Activated T-cell treated with anti-CD3 and anti-CD28 coated beads, Interleukin-2, amount 50 U/mL, for 72 hours (primary cell): ENCODE results near the gene NRCAM. TPM values are rescaled to one million over a fixed set of nuclear protein-coding genes. Genes with fewer than 3 reads are reported as not detected.
"Not testable (repeated sequence)": the region's sequence is repeated elsewhere in the genome, so short reads cannot be mapped to it uniquely, and the experiment has no call there.

ENCODE experiments used
- ATAC-seq, 2 donors: fragments of 150-1000 bp; cut with Tn5 transposase; replicated peaks in 1 of 2; 2 replicates each; pipeline ENCODE4 v1.10.0; 2021; ENCODE audit warnings: moderate library complexity in 2 of 2, mild to moderate bottlenecking in 1 of 2
- DNase-seq, 2 donors: peaks; one replicate each; pipeline ENCODE4 v3.0.0; 2021 to 2022; ENCODE audit warnings: mixed read lengths in 1 of 2
- H3K27ac Mint-ChIP-seq: one replicate; pipeline ENCODE4 v1.8.0; 2022; ENCODE audit warnings: mild to moderate bottlenecking, moderate library complexity, mixed read lengths
- H3K27me3 Mint-ChIP-seq: one replicate; pipeline ENCODE4 v1.8.0; 2022; ENCODE audit warnings: low read depth, mixed read lengths
- H3K36me3 Mint-ChIP-seq, 2 donors: one replicate each; pipeline ENCODE4 v1.8.0; 2022; ENCODE audit warnings: mixed read lengths in 2 of 2, mild to moderate bottlenecking in 1 of 2; ENCODE audit not compliant: insufficient read depth in 2 of 2
- H3K4me1 Mint-ChIP-seq: one replicate; pipeline ENCODE4 v1.8.0; 2022; ENCODE audit warnings: low read depth, mixed read lengths
- H3K4me3 Mint-ChIP-seq, 2 donors: one replicate each; pipeline ENCODE4 v1.8.0; 2022; ENCODE audit warnings: mild to moderate bottlenecking in 2 of 2, mixed read lengths in 2 of 2, moderate library complexity in 2 of 2
- H3K9me3 Mint-ChIP-seq, 2 donors: one replicate each; pipeline ENCODE4 v1.8.0; 2022; ENCODE audit warnings: mixed read lengths in 2 of 2
- total RNA-seq, 2 donors: library from RNA; stranded (reverse); gene quantifications; one replicate each; pipeline ENCODE4 v1.2.3, GENCODE V29; 2022

NRCAM gene
- total RNA-seq, 2 donors from 2014 or later: 2.5 to 4.1 TPM

DNA sequence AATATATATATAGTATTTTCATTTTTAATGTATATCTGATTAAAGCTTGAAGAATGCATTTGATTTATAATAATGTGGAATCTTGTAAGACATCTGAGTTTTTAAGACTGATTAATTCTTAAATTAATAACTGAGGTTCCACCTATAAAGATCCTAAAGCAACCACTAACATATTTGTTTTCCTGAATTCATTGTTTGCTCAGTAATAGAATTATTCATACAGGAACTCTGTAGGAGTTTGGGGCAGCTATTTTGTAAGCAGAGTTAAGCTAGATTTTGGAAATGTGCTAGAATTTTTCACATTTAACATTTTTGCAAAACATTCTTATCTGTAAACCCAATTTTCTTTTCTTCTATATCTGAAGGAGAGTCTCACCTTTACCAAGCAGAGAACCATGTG is 88.9 kb downstream of the NRCAM start:
- Mint-ChIP-seq H3K4me1 (no peaks in the 10 kb centered on the region), H3K36me3 (peaks cover 0 to 2% of the 10 kb centered on the region in 2 donors), H3K27me3 (no peaks in the 10 kb centered on the region), H3K27ac (no peak overlapping the region), H3K9me3 (peaks cover 5% of the 10 kb centered on the region in 2 donors), H3K4me3 (no peak overlapping the region)
- no peak for ATAC-seq
- DNase-seq: no peak

GRCh38 chr7:108363659-108364058 is 92.6 kb downstream of the NRCAM start:
- Mint-ChIP-seq H3K9me3 (peaks cover 0 to 2% of the 10 kb centered on the region in 2 donors), H3K27ac (no peak overlapping the region), H3K27me3 (peaks cover 6% of the 10 kb centered on the region), H3K36me3 (no peaks in the 10 kb centered on the region), H3K4me1 (no peaks in the 10 kb centered on the region), H3K4me3 (no peak overlapping the region)
- ATAC-seq (no peak), DNase-seq (no peak)

- Mint-ChIP-seq H3K27me3 (peaks cover 6% of the 10 kb centered on the region), H3K4me3 (no peak overlapping the region), H3K4me1 (no peaks in the 10 kb centered on the region), H3K36me3 (no peaks in the 10 kb centered on the region), H3K9me3 (peaks cover 0 to 2% of the 10 kb centered on the region in 2 donors), H3K27ac (peak overlapping the region; percentile 36)
- no peak for ATAC-seq
- no peak for DNase-seq
These were observed 96.0 kb downstream of the NRCAM start for GRCh38 chr7:108360058-108360800.

GRCh38 chr7:108358553-108358952 is 97.7 kb downstream of the NRCAM start:
- Mint-ChIP-seq H3K9me3 (peaks cover 0 to 2% of the 10 kb centered on the region in 2 donors), H3K4me3 (no peak overlapping the region), H3K36me3 (no peaks in the 10 kb centered on the region), H3K27me3 (peaks cover 6% of the 10 kb centered on the region), H3K4me1 (no peaks in the 10 kb centered on the region), H3K27ac (no peak overlapping the region)
- ATAC-seq: no peak
- DNase-seq: no peak

GRCh38 chr7:108351729-108352131 is 104.5 kb downstream of the NRCAM start:
- H3K36me3 Mint-ChIP-seq: no peaks in the 10 kb centered on the region
- H3K4me1 Mint-ChIP-seq: no peaks in the 10 kb centered on the region
- no peak overlapping the region for H3K4me3 Mint-ChIP-seq
- H3K9me3 Mint-ChIP-seq: no peaks in the 10 kb centered on the region
- H3K27ac Mint-ChIP-seq: no peak overlapping the region
- H3K27me3 Mint-ChIP-seq: no peaks in the 10 kb centered on the region
- ATAC-seq: no peak
- no peak for DNase-seq

DNA sequence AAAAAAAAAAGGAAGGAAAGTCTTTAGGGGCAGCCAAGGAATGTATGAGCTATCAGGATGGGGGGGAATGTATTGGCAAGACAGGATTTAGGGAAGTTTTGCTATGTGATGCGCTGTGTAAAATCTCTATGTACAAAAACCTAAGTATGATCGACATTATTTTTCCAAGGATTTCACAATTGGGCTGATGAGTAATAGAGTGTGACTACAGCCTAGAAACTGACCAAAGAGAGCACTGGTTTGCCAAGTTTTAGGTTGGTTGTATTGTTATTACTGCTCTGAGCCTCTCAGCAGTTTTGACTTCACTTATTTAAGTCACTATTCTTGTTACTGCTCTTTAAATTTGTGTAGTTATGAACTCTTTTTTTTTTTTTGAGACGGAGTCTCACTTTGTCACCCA is 107.3 kb downstream of the NRCAM start:
- no peak for ATAC-seq
- Mint-ChIP-seq H3K4me1 (no peaks in the 10 kb centered on the region), H3K27ac (no peak overlapping the region), H3K27me3 (no peaks in the 10 kb centered on the region), H3K4me3 (no peak overlapping the region), H3K9me3 (no peaks in the 10 kb centered on the region), H3K36me3 (no peaks in the 10 kb centered on the region)
- no peak for DNase-seq

- Mint-ChIP-seq H3K27ac (no peak overlapping the region), H3K4me3 (no peak overlapping the region), H3K36me3 (no peaks in the 10 kb centered on the region), H3K4me1 (no peaks in the 10 kb centered on the region), H3K27me3 (no peaks in the 10 kb centered on the region), H3K9me3 (no peaks in the 10 kb centered on the region)
- ATAC-seq (no peak), DNase-seq (no peak)
These were observed 108.6 kb downstream of the NRCAM start for GRCh38 chr7:108347616-108348015.

DNA sequence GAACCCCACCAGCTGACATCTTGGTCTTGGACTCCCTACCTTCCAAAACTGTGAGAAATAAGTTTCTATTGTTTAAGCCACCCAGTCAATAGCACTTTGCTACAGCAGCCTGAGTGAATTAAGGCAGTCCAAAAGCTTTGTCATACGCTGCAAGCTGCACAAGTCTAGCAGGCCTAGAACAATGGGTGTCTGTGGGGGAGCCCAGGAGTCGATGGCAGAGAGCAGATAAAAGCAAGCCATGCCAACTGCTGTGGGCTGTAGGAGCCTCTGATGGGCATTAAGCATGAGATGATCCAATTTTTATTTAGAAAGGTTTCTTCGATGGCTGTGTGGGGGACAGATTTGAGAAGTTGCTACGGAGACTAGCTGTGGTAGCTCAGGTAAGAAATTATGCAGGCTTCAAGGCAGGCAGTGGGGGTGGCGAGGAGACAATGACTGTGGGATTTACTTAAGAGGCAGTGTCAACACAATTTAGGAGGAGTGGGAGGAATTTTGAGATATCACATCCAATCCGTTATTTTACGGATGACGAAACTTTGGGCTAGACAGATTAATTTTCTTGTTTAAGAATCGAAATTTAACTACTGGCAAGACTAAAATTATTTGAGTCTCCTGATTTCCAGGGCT is 110.4 kb downstream of the NRCAM start:
- Mint-ChIP-seq H3K9me3 (no peaks in the 10 kb centered on the region), H3K27me3 (no peaks in the 10 kb centered on the region), H3K4me3 (no peak overlapping the region), H3K4me1 (no peaks in the 10 kb centered on the region), H3K27ac (no peak overlapping the region), H3K36me3 (no peaks in the 10 kb centered on the region)
- DNase-seq (no peak), ATAC-seq (no peak)

DNA sequence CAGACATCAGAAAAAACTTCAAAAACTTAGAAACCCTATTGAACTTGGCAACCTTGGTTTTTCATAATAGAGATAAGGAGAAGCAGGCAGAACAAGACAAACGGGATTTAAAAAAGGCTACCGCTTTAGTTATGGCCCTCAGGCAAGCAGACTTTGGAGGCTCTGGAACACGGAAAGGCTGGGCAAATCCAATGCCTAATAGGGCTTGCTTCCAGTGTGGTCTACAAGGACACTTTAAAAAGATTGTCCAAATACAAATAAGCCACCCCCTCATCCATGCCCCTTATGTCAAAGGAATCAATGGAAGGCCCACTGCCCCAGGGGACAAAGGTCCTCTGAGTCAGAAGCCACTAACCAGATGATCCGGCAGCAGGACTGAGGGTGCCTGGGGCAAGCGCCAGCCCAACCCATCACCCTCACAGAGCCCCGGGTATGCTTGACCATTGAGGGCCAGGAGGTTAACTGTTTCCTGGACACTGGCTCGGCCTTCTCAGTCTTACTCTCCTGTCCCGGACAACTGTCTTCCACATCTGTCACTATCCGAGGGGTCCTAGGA is 115.3 kb downstream of the NRCAM start:
- no peak overlapping the region for H3K27ac Mint-ChIP-seq
- H3K36me3 Mint-ChIP-seq: no peaks in the 10 kb centered on the region
- DNase-seq (no peak), ATAC-seq (no peak)
- H3K4me1 Mint-ChIP-seq: no peaks in the 10 kb centered on the region
- H3K4me3 Mint-ChIP-seq: no peak overlapping the region
- no peaks in the 10 kb centered on the region for H3K9me3 Mint-ChIP-seq
- no peaks in the 10 kb centered on the region for H3K27me3 Mint-ChIP-seq

GRCh38 chr7:108340406-108340805 is 115.8 kb downstream of the NRCAM start:
- not testable (repeated sequence) for H3K4me1 Mint-ChIP-seq, ATAC-seq, H3K4me3 Mint-ChIP-seq, H3K36me3 Mint-ChIP-seq, DNase-seq, H3K9me3 Mint-ChIP-seq, H3K27ac Mint-ChIP-seq, H3K27me3 Mint-ChIP-seq

- H3K4me1 Mint-ChIP-seq: no peaks in the 10 kb centered on the region
- H3K4me3 Mint-ChIP-seq: no peak overlapping the region
- no peak overlapping the region for H3K27ac Mint-ChIP-seq
- H3K9me3 Mint-ChIP-seq: no peaks in the 10 kb centered on the region
- no peaks in the 10 kb centered on the region for H3K36me3 Mint-ChIP-seq
- DNase-seq (no peak), ATAC-seq (no peak)
- no peaks in the 10 kb centered on the region for H3K27me3 Mint-ChIP-seq
These were observed 120.8 kb downstream of the NRCAM start for GRCh38 chr7:108335269-108335918.

DNA sequence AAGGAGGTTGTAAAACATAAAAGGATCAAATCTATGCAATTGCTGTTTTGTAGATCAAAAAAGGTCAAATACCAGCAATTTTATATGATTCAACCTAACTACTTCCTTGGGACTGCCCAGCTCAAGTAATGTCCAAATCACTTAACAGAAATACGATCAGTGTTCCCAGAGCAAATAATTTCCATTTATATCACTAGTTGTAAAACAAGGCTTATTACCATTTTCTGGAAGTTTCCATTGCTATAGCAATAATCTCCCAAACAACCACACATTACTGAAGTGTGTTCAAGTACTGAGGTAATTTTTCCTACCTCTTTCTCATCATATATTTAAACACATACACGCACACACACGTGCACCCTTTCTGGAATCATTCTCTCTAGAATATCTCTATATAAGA is 123.3 kb downstream of the NRCAM start:
- Mint-ChIP-seq H3K36me3 (no peaks in the 10 kb centered on the region), H3K27ac (no peak overlapping the region), H3K4me1 (no peaks in the 10 kb centered on the region), H3K9me3 (no peaks in the 10 kb centered on the region), H3K27me3 (no peaks in the 10 kb centered on the region), H3K4me3 (no peak overlapping the region)
- ATAC-seq: no peak
- DNase-seq: no peak

- Mint-ChIP-seq H3K27ac (no peak overlapping the region), H3K27me3 (no peaks in the 10 kb centered on the region), H3K36me3 (no peaks in the 10 kb centered on the region), H3K4me1 (no peaks in the 10 kb centered on the region), H3K9me3 (no peaks in the 10 kb centered on the region), H3K4me3 (no peak overlapping the region)
- no peak for ATAC-seq
- DNase-seq: no peak
These were observed 124.3 kb downstream of the NRCAM start for GRCh38 chr7:108331971-108332370.
